Mesenteric fat pad (tissue), 1 donor: ENCODE data around the gene CAMK2A. TPM values are rescaled to one million over a fixed set of nuclear protein-coding genes. Genes with fewer than 3 reads are reported as not detected.

Experiments used
- DNase-seq: peaks from one replicate; pipeline ENCODE4 v3.0.0-alpha.2; 2020; ENCODE audit warnings: low spot score
- total RNA-seq: library from RNA; stranded (reverse); fragmentation: NEBNext Ultra II Directional; extraction: Animal tissue kit (Norgen Biotek cat#: 25700); gene quantifications from one replicate; pipeline ENCODE4 v1.2.1, GENCODE V29; 2021
- donor health status: DM: yes; HTN: yes; CAD: no.

The CAMK2A gene
- total RNA-seq, 1 donor from 2014 or later: not detected

DNA sequence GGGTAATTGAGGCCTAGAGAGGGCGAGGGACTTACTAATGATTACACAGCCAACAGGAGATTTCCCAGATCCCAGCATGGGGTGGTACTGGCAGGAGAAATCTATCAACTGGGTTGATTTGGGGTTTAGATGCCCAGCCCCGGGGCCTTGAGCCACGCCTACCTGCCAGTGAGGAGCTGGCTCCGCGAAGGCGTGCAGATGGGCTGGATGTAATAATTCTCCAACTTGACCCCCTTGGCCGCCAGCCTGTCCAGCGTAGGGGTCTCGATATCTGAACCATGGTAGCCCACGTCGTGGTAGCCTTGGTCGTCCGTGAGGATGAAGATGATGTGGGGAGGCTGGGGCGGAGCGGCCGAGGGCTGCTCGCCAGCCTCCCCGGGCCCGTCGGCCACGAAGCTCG is 12.3 kb upstream of the CAMK2A start:
- DNase-seq: no peak

DNA sequence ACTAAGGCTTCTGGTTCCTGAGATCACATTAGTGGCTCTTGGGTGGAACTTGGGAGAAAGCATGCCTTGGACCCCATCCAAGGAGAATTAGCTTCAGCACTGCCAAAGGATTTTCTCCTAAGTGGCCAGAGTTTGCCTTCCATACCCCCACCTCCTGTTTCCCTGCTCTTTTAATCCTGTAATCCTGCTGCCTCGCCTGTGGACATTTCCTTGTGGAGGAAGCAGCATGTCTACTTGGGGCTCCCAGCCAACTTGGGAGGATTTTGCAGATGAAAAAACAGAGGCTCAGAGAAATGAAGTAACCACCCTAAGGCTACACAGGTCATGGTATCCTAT is 11.6 kb upstream of the CAMK2A start:
- DNase-seq: no peak

DNA sequence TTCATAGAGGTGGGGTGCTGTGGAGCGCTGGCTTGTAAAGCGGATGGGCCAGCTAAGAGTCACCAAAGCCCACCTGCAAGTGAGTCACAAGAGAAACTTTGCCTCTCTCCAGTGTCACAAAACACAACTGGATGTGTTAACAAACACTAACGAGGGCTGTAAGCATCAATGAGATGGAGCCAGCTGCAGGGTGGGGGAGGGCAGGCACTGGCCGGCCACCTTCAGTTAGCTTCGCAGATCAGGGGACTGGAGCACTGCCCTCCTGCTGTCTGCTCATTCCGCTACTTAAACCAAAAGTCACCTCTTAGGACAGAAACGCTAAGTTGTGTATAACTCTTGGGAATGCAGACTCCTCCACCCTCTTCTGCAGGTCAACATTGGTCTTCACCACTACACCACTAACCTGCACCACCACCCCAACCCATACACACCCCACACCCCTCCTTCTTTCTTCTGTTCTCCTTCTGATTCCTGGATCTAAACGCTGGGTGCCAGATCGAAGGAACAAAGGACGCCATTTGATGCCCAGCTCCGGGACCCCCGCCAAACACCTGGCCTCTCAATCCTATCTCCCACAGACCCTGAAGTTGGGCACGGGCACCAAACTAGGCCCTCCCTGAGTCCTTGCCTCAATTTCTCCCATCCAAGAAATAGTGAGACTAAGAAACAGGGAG is 11.1 kb upstream of the CAMK2A start:
- no peak for DNase-seq

DNA sequence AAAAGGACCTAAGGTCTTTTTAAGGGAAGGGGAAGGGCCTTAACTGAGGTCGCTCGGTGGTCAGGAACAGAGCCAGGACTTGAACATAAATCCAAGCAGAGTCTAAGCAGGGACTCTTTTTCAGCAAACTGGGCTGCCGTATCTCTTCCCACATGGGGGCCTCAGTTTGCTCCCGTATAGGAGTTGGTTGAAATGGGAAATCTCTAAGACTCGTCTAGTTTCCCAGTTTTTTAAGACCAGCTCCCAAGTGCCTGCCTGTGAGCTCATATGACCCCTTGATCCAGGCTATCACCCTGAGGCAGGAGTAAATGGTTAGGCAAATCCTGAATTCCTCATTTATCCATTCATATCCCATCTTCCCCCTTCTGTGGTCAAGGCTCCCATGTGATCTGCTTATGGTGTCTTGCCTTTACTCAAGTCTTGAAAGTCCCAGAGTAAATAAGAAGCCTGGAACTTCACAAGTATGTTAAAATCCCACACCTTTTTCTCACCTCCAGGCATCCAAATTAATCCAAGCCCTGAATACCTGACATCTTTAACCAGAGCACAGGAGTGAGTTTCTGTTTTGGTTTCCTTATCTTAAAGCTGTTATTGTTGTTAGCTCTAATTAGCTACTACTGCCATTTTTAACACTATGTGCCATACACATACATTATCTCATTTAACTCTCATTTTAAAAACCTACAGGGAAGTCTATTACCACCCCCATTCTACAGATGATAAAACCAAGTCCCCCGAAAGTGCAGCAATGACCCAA is 10.2 kb upstream of the CAMK2A start:
- DNase-seq: no peak

DNA sequence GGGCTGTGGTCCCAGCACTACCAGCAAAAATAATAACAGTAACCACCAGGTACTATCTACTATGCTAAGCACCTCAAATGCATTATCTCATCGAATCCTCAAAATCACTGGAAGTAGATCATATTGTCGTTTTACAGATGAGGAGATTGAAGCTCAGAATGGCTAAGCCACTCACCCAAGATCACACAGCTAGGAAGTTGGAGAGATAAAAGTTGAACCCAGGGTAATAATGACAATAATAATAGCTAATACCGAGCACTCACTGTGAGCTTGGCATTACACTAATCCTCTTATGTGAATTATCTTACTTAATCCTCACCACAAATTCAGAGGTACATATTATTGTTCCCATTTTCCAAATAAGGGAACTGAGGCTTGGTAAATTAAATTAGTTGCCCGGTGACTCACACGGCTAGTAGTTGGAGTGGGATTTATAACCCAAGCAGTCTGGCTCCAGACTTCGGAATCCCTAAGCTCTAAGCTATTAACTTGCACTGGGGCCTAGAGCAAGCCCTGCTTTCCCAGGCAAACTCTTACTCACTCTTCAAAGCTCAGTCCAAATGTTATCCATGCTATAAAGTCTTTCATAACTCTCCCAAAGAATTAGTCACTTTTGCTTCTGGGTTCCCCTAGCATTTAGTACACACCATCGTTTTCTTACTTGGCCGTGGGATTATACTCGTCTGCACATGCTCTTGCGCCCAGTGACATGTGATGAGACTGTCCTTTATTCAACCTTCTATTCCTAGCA is 9.3 kb upstream of the CAMK2A start:
- peak; percentile 45 for DNase-seq

DNA sequence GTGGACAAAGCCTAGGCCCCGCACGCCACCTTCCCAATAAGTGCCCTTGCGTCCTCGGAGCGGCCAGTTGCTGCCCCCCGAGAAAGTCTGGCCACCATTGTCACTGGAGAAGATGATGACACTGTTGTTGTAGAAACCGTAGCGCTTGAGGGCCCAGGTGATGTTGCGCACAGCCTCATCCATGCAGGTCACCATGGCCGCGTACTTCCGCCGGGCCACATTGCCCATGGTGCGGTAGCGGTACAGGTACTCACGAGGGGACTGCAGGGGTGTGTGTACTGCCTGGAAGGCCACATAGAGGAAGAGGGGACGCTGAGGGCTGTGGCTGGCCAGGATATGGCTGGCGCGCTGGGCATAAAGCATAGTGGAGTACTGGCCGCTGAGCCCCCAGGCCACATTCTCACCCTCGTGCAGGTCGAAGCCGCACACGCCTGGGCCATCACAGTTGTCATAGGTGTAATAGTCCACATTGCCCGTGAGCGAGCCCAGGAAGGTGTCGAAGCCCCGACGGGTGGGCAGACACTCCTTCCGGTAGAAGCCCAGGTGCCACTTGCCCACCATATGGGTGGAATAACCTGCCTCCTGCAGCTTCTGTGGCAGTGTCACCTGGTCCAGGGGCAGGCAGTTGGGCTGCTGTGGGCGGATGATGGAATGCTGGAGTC is 8.5 kb upstream of the CAMK2A start:
- DNase-seq: peak; percentile 76

DNA sequence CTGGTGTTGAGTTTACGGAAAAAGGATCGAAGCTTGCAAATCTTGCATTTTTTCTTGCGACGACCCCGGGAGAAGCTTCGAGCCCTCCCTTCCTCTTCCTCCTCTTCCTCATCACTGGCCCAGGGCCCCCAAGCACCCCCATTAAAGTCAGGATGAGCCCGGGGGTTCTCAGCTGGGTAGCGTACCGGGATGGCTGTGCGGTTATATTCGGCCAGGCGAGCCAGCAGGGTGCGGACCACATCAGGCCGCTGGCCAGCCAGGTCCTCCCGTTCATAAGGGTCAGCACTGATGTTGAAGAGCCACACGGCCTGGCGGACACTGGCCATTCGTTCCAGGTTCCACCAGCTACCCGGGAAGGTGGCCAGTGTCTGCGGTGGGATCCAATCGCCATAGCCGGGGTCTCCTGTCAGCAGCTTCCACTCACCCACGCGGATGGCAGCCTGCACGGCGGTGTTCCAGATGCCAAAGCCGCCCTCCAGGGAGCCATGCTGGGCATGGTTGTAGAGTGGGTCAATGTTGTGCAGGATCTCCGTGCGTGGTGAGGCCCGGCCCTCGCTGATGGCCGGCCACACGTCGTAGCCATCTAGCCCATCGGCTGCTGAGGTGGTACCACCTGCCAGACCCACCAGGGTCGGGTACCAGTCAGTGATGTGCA is 7.8 kb upstream of the CAMK2A start:
- peak; percentile 81 for DNase-seq

DNA sequence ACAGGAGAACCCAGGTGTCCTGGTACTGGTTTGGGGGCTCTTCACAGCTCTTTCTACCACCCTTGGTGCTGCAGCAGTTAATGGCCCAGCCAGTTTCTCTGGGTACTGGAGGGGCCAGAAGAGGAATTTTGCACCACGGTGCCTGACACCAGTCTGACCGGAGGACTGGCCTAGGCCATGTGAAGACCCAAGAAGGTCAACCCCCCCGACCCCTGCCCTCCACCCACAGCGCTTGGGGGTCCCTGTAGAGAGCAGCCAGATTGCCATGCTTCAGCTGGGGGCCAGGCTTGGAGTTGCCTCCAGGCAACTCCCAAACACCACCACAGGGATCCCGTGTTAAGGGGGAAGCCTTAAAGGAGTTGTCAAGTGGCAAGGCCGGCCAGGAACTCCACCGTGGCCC is 6.9 kb upstream of the CAMK2A start:
- no peak for DNase-seq

DNA sequence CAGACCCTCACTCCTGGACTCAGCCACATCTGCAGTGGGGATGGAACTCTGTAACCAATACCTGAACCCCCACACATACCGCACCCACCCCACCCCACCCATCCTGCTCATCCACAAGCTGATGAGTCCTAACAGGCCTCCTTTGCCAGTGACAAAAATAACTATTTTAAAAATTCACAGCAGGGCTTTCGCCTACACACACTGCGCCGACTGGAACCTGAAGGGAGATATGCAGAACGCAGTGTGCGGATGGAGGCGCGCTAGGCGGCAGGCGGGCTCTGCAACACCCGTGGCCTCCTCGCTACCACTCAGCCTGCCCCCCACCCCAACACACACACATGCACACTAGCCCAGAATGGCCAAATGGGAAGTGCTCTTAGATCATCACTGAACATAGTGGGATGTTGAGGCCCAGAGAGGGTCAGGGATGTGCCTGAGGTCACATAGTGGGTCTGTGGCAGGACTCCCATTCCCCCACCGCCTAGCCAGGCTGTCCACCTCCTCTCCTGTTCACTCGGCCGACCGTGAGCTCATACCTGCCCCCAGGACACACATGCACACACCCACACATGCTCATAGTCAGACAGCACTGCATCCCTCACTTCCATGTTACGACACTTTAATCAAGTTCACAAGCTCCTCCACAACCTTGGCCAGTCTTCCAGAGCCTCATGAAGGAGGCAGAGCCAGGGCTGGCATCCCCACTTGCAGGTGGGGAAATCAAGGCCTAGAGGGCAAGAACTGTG is 6.3 kb upstream of the CAMK2A start:
- no peak for DNase-seq

DNA sequence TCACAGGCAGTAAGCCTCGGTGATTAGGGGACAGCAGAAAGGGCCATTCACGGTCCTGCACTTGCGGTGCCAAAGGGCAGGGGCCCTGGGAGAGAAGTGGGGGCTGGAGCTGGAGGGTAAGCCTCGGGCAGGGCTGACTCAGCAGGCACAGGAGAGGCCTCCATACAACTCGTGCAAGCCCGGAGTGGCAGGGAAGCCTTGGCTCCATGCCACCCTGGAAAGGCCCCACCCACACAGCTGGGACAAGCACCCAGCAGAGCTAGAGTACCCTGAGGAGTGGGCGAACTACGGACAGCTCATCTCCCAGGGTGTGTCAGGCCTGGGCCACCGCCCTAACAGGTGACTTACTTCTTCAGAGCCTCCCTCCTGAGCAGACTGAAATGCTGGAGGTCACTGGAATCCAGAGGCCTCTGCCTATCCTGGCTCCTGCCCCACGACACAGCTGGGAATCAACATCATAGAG is 5.6 kb upstream of the CAMK2A start:
- no peak for DNase-seq

DNA sequence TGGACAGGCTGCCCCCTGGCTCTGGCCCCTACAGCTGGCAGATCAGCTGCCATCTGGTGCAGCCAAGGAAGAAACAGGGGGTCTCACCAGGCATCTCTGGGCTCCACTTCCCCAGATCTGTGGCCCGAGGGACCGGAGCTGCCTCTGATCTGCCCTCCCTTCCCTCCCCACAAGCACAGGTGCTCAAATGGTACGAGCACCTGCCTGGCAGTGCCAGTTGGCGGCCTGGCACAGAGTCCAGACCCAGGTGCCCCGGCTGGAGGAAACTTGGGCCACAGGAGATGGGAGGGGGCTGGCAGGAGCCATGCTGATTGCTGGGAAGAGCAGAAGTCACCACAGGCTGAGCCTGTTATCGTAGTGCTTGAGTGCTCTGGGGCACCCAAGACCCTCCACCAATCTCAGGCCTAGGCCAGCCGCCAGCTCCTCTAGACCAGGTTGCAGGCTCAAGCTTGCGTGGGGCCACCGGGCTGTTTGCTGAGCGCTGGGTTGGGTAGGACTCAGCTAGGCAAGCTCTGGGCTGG is 5.0 kb upstream of the CAMK2A start:
- DNase-seq: no peak

DNA sequence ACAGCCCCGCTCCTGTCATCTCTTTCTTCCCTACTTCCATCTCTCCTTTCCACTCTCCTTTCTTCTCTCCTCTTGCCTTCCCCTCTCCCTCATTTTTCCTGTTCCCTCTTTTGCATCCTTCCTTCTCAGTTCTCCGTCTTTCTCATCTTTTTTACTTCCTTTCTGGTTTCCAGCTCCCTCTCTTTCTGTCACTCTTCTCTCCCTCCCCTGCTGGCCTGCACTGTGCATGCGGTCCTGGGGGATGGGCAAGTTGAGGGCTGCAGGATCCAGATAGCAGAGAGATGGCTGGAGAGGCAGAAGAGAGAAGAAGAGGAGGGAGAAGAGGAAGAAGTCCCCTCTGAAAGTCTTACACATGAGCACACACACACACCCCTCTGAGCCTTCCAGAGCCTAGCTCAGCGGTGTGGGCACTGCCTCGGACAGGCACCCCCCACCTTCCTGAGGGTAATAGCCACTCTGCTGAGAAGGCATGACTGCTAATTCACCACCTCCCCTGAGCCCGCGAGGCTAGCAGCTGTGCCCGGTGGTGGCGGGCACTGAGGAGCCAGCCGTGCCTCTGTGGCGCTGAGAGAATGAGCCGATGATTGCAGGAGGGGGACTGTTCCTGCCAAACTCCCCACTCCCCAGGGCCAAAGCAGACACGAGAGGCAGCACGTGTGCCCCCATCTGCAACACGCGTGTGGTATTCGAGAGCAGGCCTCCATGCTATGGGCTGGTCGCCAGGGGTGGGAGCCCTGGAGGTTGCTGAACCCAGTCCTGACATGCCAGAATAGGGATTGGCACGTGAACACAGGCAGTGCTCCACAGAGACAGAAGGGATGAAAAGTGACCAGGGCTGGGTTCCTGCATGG is 3.7 kb upstream of the CAMK2A start:
- DNase-seq: no peak

DNA sequence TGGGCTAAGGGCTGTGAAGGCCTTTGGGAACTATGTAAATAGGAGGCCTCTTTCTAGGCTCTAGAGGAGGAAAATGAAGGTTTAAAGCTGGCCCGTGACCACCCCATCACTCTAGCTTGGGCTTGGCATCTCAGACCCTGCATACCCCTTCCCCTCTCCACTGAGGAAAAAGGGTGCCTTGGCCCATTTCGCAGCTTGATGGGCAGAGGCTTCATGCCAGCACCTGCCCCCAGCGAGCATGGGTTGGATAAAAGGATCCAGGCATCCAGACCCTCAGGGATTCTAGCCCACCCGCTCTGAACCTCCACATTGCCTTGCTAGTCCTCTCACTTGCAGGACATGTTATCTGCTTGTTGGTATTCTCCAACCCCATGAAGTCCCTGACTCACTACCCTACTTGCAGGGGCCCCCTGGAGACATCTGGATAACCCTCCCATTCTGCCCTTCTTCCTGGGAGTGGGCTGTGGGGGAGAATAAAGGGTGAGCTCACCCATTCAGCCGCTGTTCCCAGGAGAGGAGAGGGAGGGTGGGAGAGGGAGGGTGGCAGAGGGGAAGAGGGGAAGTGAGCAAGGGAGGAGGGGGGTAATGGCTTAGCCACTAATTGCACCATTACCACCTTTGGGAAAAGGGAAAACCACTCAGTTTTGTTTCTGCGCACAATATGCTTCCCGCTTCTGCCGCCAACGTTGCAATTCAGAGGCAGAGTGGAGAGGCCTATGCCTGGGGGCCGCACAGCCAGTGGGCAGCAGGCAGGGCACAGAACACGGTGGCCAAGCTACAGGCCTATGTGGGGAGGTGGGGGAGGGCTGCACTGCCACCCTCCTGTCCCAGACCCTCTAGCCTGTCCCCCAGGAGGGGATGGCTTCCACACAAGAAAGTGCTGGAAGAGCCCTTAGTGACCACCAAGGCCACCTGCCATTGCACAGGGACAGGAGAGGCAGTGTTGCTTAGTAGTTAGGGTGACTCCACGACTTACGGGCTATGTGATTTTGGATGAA is 2.1 kb upstream of the CAMK2A start:
- DNase-seq: no peak

DNA sequence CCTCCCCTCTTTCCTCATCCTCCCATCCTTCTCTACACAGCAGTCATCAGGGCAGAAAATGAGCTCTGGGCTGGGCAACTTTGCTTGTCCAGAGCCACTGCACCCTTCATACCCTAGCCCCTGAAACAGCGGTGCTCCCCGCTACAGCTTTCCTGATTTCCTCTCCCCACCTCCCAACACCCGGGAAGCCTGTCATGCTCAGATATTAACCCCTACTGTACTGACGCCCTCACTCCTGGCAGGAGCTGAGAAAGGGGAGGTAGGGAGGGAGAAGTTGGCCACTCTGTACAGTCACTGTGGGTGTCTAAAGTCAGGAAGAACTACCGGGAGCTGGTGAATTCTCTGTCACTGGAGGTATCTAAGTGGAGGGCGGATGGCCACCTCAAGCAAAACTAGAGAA is 782 bp downstream of the CAMK2A start:
- no peak for DNase-seq

DNA sequence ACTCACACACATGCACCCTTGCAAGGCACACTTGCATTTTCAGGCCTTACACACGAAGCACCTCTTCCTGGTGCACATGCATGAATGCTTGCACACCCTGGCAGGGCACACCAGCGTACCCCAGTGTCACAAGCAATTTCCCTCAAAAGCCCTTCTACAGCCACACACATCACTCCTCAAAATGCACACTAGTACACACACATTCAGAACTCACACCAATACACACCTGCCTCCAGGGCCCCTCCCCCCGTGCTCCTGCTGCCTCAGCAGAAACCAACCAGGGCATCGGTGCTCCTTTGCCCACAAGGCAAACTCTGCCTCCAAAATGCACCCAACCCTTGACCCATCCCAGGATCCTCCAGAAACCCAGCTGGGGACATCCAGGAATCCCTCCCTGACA is 1.2 kb downstream of the CAMK2A start:
- DNase-seq: no peak

DNA sequence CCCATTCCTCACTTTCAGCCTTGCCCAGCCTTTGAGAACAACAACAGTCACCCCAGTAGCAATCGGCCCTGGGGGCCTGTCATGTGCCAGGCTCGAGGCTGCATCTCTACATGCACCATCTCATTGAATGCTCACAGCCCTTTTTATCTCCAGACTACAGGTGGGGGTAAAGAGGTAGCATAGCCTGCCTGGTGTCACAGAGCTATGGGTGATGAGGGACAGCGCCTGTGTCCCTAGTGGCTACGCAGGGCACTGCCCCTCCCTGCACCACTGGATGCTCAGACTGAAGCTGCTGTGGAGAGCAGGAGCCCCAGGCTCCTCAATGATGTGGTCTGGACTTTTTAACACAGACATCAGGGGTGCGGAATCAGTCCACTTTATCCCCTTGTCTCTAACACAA is 2.8 kb downstream of the CAMK2A start:
- no peak for DNase-seq

DNA sequence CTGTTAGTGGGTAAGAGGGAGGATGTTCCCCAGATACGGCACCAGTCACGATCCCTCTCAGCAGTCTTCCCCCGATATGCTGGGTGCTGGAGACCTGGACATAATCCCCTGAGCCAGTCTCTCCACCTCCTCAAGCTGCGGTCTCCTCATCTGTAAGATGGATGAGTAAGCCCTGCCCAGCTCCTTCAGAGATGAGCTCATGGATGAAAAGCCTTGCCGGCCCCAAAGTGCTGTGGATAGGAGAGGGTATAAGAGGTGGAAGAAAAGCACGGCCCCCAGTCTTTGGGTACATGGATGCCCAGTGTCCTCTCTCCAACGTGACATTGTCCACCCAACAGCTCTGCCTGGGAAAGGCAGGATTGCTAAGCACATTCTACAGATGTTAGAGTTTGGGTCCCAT is 4.5 kb downstream of the CAMK2A start:
- DNase-seq: no peak

DNA sequence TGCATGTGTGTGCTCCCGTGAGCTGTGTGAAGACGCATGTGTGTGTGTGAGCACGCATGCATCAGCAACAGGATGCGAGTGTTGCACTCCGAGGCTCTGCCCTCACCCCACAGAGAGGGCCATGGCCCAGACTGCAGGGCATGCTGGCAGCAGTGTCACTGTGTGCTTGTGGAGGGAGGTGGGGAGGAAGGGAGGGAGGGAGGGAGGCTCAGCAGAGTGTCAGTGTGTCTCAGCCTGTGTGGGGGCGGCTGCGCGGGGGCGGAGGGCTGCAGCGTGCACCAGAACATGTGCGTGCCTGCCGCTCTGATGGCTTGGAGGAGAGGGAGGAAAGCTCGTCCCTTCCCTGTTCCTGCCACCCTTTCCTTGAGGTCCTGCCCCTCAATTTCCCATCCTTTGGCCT is 5.3 kb downstream of the CAMK2A start:
- no peak for DNase-seq
